Testis (tissue), 2 donors: ENCODE data around the gene ARL10.

Experiments
- POLR2A ChIP-seq: fragments of 450-650 bp; IDR thresholded peaks from one replicate; pipeline ENCODE4 v1.6.1; 2017; ENCODE audit warnings: antibody characterized with exemption, mild to moderate bottlenecking, moderate library complexity
- TF ChIP-seq, protein P1 (sequence below), 3 experiments: fragments of 450-650 bp in 2 of 3; fragments of 200-600 bp in 1 of 3; sonication (generic) in 1 of 3; IDR thresholded peaks; one replicate each; pipeline ENCODE4 v1.5.1; 2016 to 2019; ENCODE audit warnings: antibody characterized with exemption in 3 of 3, mild to moderate bottlenecking in 2 of 3, moderate library complexity in 1 of 3

- TF ChIP-seq, protein P1, sequence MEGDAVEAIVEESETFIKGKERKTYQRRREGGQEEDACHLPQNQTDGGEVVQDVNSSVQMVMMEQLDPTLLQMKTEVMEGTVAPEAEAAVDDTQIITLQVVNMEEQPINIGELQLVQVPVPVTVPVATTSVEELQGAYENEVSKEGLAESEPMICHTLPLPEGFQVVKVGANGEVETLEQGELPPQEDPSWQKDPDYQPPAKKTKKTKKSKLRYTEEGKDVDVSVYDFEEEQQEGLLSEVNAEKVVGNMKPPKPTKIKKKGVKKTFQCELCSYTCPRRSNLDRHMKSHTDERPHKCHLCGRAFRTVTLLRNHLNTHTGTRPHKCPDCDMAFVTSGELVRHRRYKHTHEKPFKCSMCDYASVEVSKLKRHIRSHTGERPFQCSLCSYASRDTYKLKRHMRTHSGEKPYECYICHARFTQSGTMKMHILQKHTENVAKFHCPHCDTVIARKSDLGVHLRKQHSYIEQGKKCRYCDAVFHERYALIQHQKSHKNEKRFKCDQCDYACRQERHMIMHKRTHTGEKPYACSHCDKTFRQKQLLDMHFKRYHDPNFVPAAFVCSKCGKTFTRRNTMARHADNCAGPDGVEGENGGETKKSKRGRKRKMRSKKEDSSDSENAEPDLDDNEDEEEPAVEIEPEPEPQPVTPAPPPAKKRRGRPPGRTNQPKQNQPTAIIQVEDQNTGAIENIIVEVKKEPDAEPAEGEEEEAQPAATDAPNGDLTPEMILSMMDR (IDR thresholded peaks at IDR 0.05), result no peak
- no peak for TF ChIP-seq POLR2A
These were observed 31.1 kb upstream of the ARL10 start for GRCh38 chr5:176334031-176334770.
